ENCODE measurements around the gene P2RX4.

GRCh38 chr12:121223292-121224285 is 13.7 kb downstream of the P2RX4 start:
- TF ChIP-seq EZH2 (IDR thresholded peaks at IDR 0.05): no peak
- no peak for TF ChIP-seq MAX (IDR thresholded peaks at IDR 0.05)

Data from HCT116 (cell line).